GM23338 (cell line): ENCODE data around the gene SARNP. TPM values are rescaled to one million over a fixed set of nuclear protein-coding genes. Genes with fewer than 3 reads are reported as not detected.

ENCODE experiments used
- ATAC-seq: fragments of 200-7000 bp; cut with Tn5 transposase; 3 replicates; pipeline ENCODE4 v1.9.1; 2020
- DNase-seq: peaks from one replicate; pipeline ENCODE4 v3.0.0-alpha.2; 2015; ENCODE audit warnings: low spot score
- H2AFZ ChIP-seq: fragments of 200-600 bp; sonication (generic); 2 replicates; pipeline ENCODE4 v1.8.0; 2016; ENCODE audit warnings: antibody characterized with exemption, mild to moderate bottlenecking, moderate library complexity
- H3F3A ChIP-seq: fragments of 200-600 bp; sonication (generic); replicated peaks from 2 replicates; pipeline ENCODE4 v1.8.0; 2017; ENCODE audit warnings: antibody characterized with exemption, mixed run types, low read depth
- H3K27ac ChIP-seq: fragments of 200-600 bp; sonication (generic); 2 replicates; pipeline ENCODE4 v1.6.1; 2016; ENCODE audit warnings: low read depth
- H3K27me3 ChIP-seq: fragments of 200-600 bp; sonication (generic); 2 replicates; pipeline ENCODE4 v1.8.0; 2016; ENCODE audit warnings: mild to moderate bottlenecking, mixed run types, moderate library complexity; ENCODE audit not compliant: insufficient read depth
- H3K36me3 ChIP-seq: fragments of 200-600 bp; sonication (generic); 2 replicates; pipeline ENCODE4 v1.8.0; 2016; ENCODE audit warnings: mild to moderate bottlenecking; ENCODE audit not compliant: insufficient read depth
- H3K4me1 ChIP-seq: fragments of 200-600 bp; sonication (generic); 2 replicates; pipeline ENCODE4 v1.8.0; 2016; ENCODE audit warnings: mild to moderate bottlenecking, moderate library complexity; ENCODE audit not compliant: insufficient read depth
- H3K4me2 ChIP-seq: fragments of 200-600 bp; sonication (generic); 2 replicates; pipeline ENCODE4 v1.7.1; 2017; ENCODE audit warnings: mixed run types
- H3K4me3 ChIP-seq: fragments of 200-600 bp; sonication (generic); 2 replicates; pipeline ENCODE4 v1.6.1; 2016; ENCODE audit warnings: mixed run types
- H3K79me2 ChIP-seq: fragments of 200-600 bp; sonication (generic); replicated peaks from 2 replicates; pipeline ENCODE4 v1.8.0; 2017; ENCODE audit warnings: mild to moderate bottlenecking; ENCODE audit not compliant: insufficient read depth
- H3K9me2 ChIP-seq: fragments of 200-600 bp; sonication (generic); 2 replicates; pipeline ENCODE4 v1.8.0; 2017; ENCODE audit not compliant: insufficient read depth
- H4K20me1 ChIP-seq: fragments of 200-600 bp; sonication (generic); replicated peaks from 2 replicates; pipeline ENCODE4 v1.8.0; 2017; ENCODE audit warnings: mild to moderate bottlenecking; ENCODE audit not compliant: insufficient read depth
- H3K27ac Mint-ChIP-seq: 2 replicates; pipeline ENCODE4 v1.8.0; 2020; ENCODE audit warnings: inconsistent platforms, mild to moderate bottlenecking, moderate library complexity, mixed read lengths
- H3K27me3 Mint-ChIP-seq: 3 replicates; pipeline ENCODE4 v1.8.0; 2022; ENCODE audit warnings: low read depth, mild to moderate bottlenecking, moderate library complexity, mixed read lengths, inconsistent platforms; ENCODE audit not compliant: insufficient read depth, poor library complexity
- H3K36me3 Mint-ChIP-seq: 3 replicates; pipeline ENCODE4 v1.8.0; 2021; ENCODE audit warnings: low read depth, mild to moderate bottlenecking, inconsistent platforms, moderate library complexity, mixed read lengths
- H3K4me1 Mint-ChIP-seq: 3 replicates; pipeline ENCODE4 v1.8.0; 2020; ENCODE audit warnings: mild to moderate bottlenecking, inconsistent platforms, mixed read lengths
- H3K4me3 Mint-ChIP-seq: 3 replicates; pipeline ENCODE4 v1.8.0; 2021; ENCODE audit warnings: moderate library complexity, mild to moderate bottlenecking, inconsistent platforms, mixed read lengths
- H3K9me3 Mint-ChIP-seq: 3 replicates; pipeline ENCODE4 v1.8.0; 2020; ENCODE audit warnings: moderate library complexity, mild to moderate bottlenecking, inconsistent platforms, mixed read lengths
- CREB1 ChIP-seq: fragments of 250-450 bp; sonication (Bioruptor Pico); IDR thresholded peaks from 2 replicates; pipeline ENCODE4 v1.5.0; 2020; ENCODE audit warnings: low read depth, mild to moderate bottlenecking, moderate library complexity
- ETS1 ChIP-seq: IDR thresholded peaks from 2 replicates; pipeline ENCODE4 v1.6.1; 2016; ENCODE audit warnings: antibody characterized with exemption
- EZH2 ChIP-seq: fragments of 200-600 bp; sonication (generic); IDR thresholded peaks from one replicate; pipeline ENCODE4 v1.8.0; 2017; ENCODE audit warnings: antibody characterized with exemption, mild to moderate bottlenecking, low read depth; ENCODE audit not compliant: unreplicated experiment
- EZH2phosphoT487 ChIP-seq: fragments of 200-600 bp; sonication (generic); IDR thresholded peaks from one replicate; pipeline ENCODE4 v1.8.1; 2018; ENCODE audit warnings: antibody characterized with exemption; ENCODE audit not compliant: unreplicated experiment
- JUNB ChIP-seq: IDR thresholded peaks from one replicate; pipeline ENCODE4 v1.6.1; 2016; ENCODE audit warnings: antibody characterized with exemption; ENCODE audit not compliant: unreplicated experiment
- NANOG ChIP-seq: IDR thresholded peaks from 2 replicates; pipeline ENCODE4 v1.6.1; 2016; ENCODE audit warnings: antibody characterized with exemption, borderline replicate concordance
- POLR2AphosphoS5 ChIP-seq: IDR thresholded peaks from 2 replicates; pipeline ENCODE4 v1.6.1; 2016; ENCODE audit warnings: antibody characterized with exemption, low read depth
- STAT1 ChIP-seq: IDR thresholded peaks from one replicate; pipeline ENCODE4 v1.6.1; 2016; ENCODE audit warnings: antibody characterized with exemption; ENCODE audit not compliant: unreplicated experiment
- ZNF114 ChIP-seq: fragments of 250-450 bp; sonication (Bioruptor Pico); IDR thresholded peaks from 2 replicates; pipeline ENCODE4 v1.5.0; 2020; ENCODE audit warnings: mild to moderate bottlenecking, moderate library complexity
- ZNF331 ChIP-seq: fragments of 250-450 bp; sonication (Bioruptor Pico); IDR thresholded peaks from 2 replicates; pipeline ENCODE4 v1.5.0; 2020; ENCODE audit warnings: low read depth, mild to moderate bottlenecking, moderate library complexity
- polyA plus RNA-seq: library from polyadenylated mRNA; unstranded; fragments of >200 nt; fragmentation: Nextera tagmentation; extraction: Ambion mirVana; gene quantifications from 2 replicates; pipeline ENCODE4 v1.2.1, GENCODE V29; 2016
- total RNA-seq: library from RNA; depleted of rRNA; stranded (reverse); fragments of >200 nt; shearing (Covaris generic); gene quantifications from 2 replicates; pipeline ENCODE4 v1.2.3, GENCODE V29; 2014
- TF ChIP-seq, protein P1 (sequence below), 2 experiments: fragments of 200-600 bp in 1 of 2; sonication (generic) in 1 of 2; conservative IDR thresholded peaks; 2 replicates each; pipeline versions ENCODE4 v1.5.1 to v1.6.1; 2016 to 2017; ENCODE audit warnings: antibody characterized with exemption in 2 of 2, low read depth in 2 of 2, mild to moderate bottlenecking in 2 of 2, moderate library complexity in 1 of 2
- TF ChIP-seq, protein P2 (sequence below): IDR thresholded peaks from one replicate; pipeline ENCODE4 v1.6.1; 2018; ENCODE audit warnings: antibody characterized with exemption; ENCODE audit not compliant: unreplicated experiment
- TF ChIP-seq, protein P3 (sequence below): fragments of 250-450 bp; sonication (Bioruptor Pico); IDR thresholded peaks from 2 replicates; pipeline ENCODE4 v1.5.0; 2020; ENCODE audit warnings: mild to moderate bottlenecking, moderate library complexity

SARNP gene
- total and polyA plus RNA-seq, 2 experiments from 2014 or later, result 96.0 to 313 TPM

DNA sequence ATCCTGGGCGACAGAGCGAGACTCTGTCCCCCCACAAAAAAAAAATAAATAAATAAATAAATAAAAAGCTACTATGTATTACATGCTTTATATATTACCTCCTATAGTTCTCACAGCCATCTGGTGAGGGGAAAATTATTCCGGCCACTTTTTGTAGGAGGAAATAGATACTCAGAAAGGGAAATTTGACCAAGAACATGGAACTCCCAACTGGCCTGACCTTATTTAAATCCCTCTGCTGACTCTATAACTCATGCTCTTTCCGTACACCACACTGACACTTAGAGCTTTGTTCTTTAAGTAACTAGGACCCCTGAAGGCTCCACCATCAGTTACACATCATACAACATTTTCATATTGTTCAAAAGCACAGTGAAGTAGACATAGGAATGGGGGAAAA, 27.4 kb upstream of the SARNP start:
- Histone ChIP-seq H3K79me2 (no peaks in the 10 kb centered on the region), H3K4me3 (no peak overlapping the region), H4K20me1 (no peaks in the 10 kb centered on the region), H3K4me1 (peaks cover 8% of the 10 kb centered on the region; the same call in 1 of the 2 replicates), H2AFZ (peak overlapping the region; percentile 59; the same call in 1 of the 2 replicates), H3K4me2 (no peak overlapping the region), H3K9me2 (peaks cover 4% of the 10 kb centered on the region; the same call in 1 of the 2 replicates), H3K36me3 (no peaks in the 10 kb centered on the region), H3K27ac (no peak overlapping the region), H3F3A (0 out of 2 replicates have a peak, but pooled peaks cover 3% of the 10 kb centered on the region), H3K27me3 (no peaks in the 10 kb centered on the region)
- H3K4me3 Mint-ChIP-seq, result no peak overlapping the region
- H3K4me1 Mint-ChIP-seq, result peaks cover 30% of the 10 kb centered on the region
- no peaks in the 10 kb centered on the region; the same call in 1 of the 3 replicates for H3K36me3 Mint-ChIP-seq
- TF ChIP-seq EZH2phosphoT487 (no peak), ETS1 (no peak), JUNB (no peak), CREB1 (no peak), POLR2AphosphoS5 (no peak), ZNF114 (no peak), NANOG (no peak), ZNF331 (CRISPR knock-in tag) (no peak), EZH2 (no peak), STAT1 (no peak)
- TF ChIP-seq, protein P1, sequence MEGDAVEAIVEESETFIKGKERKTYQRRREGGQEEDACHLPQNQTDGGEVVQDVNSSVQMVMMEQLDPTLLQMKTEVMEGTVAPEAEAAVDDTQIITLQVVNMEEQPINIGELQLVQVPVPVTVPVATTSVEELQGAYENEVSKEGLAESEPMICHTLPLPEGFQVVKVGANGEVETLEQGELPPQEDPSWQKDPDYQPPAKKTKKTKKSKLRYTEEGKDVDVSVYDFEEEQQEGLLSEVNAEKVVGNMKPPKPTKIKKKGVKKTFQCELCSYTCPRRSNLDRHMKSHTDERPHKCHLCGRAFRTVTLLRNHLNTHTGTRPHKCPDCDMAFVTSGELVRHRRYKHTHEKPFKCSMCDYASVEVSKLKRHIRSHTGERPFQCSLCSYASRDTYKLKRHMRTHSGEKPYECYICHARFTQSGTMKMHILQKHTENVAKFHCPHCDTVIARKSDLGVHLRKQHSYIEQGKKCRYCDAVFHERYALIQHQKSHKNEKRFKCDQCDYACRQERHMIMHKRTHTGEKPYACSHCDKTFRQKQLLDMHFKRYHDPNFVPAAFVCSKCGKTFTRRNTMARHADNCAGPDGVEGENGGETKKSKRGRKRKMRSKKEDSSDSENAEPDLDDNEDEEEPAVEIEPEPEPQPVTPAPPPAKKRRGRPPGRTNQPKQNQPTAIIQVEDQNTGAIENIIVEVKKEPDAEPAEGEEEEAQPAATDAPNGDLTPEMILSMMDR (conservative IDR thresholded peaks at IDR 0.05; ENCODE audit: low read depth in 2 of 2), result no peak
- TF ChIP-seq, protein P2, sequence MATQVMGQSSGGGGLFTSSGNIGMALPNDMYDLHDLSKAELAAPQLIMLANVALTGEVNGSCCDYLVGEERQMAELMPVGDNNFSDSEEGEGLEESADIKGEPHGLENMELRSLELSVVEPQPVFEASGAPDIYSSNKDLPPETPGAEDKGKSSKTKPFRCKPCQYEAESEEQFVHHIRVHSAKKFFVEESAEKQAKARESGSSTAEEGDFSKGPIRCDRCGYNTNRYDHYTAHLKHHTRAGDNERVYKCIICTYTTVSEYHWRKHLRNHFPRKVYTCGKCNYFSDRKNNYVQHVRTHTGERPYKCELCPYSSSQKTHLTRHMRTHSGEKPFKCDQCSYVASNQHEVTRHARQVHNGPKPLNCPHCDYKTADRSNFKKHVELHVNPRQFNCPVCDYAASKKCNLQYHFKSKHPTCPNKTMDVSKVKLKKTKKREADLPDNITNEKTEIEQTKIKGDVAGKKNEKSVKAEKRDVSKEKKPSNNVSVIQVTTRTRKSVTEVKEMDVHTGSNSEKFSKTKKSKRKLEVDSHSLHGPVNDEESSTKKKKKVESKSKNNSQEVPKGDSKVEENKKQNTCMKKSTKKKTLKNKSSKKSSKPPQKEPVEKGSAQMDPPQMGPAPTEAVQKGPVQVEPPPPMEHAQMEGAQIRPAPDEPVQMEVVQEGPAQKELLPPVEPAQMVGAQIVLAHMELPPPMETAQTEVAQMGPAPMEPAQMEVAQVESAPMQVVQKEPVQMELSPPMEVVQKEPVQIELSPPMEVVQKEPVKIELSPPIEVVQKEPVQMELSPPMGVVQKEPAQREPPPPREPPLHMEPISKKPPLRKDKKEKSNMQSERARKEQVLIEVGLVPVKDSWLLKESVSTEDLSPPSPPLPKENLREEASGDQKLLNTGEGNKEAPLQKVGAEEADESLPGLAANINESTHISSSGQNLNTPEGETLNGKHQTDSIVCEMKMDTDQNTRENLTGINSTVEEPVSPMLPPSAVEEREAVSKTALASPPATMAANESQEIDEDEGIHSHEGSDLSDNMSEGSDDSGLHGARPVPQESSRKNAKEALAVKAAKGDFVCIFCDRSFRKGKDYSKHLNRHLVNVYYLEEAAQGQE, result no peak
- TF ChIP-seq, protein P3, sequence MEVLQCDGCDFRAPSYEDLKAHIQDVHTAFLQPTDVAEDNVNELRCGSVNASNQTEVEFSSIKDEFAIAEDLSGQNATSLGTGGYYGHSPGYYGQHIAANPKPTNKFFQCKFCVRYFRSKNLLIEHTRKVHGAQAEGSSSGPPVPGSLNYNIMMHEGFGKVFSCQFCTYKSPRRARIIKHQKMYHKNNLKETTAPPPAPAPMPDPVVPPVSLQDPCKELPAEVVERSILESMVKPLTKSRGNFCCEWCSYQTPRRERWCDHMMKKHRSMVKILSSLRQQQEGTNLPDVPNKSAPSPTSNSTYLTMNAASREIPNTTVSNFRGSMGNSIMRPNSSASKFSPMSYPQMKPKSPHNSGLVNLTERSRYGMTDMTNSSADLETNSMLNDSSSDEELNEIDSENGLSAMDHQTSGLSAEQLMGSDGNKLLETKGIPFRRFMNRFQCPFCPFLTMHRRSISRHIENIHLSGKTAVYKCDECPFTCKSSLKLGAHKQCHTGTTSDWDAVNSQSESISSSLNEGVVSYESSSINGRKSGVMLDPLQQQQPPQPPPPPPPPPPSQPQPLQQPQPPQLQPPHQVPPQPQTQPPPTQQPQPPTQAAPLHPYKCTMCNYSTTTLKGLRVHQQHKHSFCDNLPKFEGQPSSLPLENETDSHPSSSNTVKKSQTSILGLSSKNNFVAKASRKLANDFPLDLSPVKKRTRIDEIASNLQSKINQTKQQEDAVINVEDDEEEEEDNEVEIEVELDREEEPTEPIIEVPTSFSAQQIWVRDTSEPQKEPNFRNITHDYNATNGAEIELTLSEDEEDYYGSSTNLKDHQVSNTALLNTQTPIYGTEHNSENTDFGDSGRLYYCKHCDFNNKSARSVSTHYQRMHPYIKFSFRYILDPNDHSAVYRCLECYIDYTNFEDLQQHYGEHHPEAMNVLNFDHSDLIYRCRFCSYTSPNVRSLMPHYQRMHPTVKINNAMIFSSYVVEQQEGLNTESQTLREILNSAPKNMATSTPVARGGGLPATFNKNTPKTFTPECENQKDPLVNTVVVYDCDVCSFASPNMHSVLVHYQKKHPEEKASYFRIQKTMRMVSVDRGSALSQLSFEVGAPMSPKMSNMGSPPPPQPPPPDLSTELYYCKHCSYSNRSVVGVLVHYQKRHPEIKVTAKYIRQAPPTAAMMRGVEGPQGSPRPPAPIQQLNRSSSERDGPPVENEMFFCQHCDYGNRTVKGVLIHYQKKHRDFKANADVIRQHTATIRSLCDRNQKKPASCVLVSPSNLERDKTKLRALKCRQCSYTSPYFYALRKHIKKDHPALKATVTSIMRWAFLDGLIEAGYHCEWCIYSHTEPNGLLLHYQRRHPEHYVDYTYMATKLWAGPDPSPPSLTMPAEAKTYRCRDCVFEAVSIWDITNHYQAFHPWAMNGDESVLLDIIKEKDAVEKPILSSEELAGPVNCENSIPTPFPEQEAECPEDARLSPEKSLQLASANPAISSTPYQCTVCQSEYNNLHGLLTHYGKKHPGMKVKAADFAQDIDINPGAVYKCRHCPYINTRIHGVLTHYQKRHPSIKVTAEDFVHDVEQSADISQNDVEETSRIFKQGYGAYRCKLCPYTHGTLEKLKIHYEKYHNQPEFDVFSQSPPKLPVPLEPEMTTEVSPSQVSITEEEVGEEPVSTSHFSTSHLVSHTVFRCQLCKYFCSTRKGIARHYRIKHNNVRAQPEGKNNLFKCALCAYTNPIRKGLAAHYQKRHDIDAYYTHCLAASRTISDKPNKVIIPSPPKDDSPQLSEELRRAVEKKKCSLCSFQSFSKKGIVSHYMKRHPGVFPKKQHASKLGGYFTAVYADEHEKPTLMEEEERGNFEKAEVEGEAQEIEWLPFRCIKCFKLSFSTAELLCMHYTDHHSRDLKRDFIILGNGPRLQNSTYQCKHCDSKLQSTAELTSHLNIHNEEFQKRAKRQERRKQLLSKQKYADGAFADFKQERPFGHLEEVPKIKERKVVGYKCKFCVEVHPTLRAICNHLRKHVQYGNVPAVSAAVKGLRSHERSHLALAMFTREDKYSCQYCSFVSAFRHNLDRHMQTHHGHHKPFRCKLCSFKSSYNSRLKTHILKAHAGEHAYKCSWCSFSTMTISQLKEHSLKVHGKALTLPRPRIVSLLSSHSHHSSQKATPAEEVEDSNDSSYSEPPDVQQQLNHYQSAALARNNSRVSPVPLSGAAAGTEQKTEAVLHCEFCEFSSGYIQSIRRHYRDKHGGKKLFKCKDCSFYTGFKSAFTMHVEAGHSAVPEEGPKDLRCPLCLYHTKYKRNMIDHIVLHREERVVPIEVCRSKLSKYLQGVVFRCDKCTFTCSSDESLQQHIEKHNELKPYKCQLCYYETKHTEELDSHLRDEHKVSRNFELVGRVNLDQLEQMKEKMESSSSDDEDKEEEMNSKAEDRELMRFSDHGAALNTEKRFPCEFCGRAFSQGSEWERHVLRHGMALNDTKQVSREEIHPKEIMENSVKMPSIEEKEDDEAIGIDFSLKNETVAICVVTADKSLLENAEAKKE, result no peak
- no peak overlapping the region for H3K27ac Mint-ChIP-seq
- no peak for DNase-seq
- H3K9me3 Mint-ChIP-seq, result no peaks in the 10 kb centered on the region
- ATAC-seq, result no peak
- peaks cover 19% of the 10 kb centered on the region for H3K27me3 Mint-ChIP-seq
